ENCODE data around the gene CHD9.
"Not testable (repeated sequence)": the region's sequence is repeated elsewhere in the genome, so short reads cannot be mapped to it uniquely, and the experiment has no call there.

CHD9 gene

GRCh38 chr16:53135329-53135728 is 80.5 kb downstream of the CHD9 start:
- no peak for DNase-seq

GRCh38 chr16:53142823-53143568 is 88.2 kb downstream of the CHD9 start:
- no peak for DNase-seq

GRCh38 chr16:53147500-53148065 is 92.8 kb downstream of the CHD9 start:
- no peak for DNase-seq

GRCh38 chr16:53150769-53151168 is 96.0 kb downstream of the CHD9 start:
- no peak for DNase-seq

GRCh38 chr16:53152329-53152728 is 97.5 kb downstream of the CHD9 start:
- DNase-seq, result no peak

GRCh38 chr16:53153130-53153529 is 98.3 kb downstream of the CHD9 start:
- DNase-seq, result no peak

GRCh38 chr16:53154513-53154912 is 99.7 kb downstream of the CHD9 start:
- no peak for DNase-seq

GRCh38 chr16:53156516-53156915 is 101.7 kb downstream of the CHD9 start:
- DNase-seq, result no peak

- DNase-seq, result no peak
Observed at GRCh38 chr16:53159781-53160436, 105.1 kb downstream of the CHD9 start.

GRCh38 chr16:53166099-53166498 is 111.3 kb downstream of the CHD9 start:
- DNase-seq, result no peak

- no peak for DNase-seq
Observed at GRCh38 chr16:53168744-53169143, 114.0 kb downstream of the CHD9 start.

- DNase-seq, result no peak
Observed at GRCh38 chr16:53172517-53172916, 117.7 kb downstream of the CHD9 start.

- DNase-seq, result no peak
Observed at GRCh38 chr16:53175118-53175517, 120.3 kb downstream of the CHD9 start.

GRCh38 chr16:53176434-53176833 is 121.6 kb downstream of the CHD9 start:
- DNase-seq, result no peak

- DNase-seq, result no peak
Observed at GRCh38 chr16:53183442-53183841, 128.7 kb downstream of the CHD9 start.

GRCh38 chr16:53185741-53186140 is 130.9 kb downstream of the CHD9 start:
- DNase-seq, result not testable (repeated sequence)

GRCh38 chr16:53187775-53188174 is 133.0 kb downstream of the CHD9 start:
- DNase-seq, result no peak

- DNase-seq, result no peak
Observed at GRCh38 chr16:53191413-53191812, 136.6 kb downstream of the CHD9 start.

GRCh38 chr16:53198933-53199332 is 144.1 kb downstream of the CHD9 start:
- DNase-seq, result no peak

- DNase-seq, result no peak
Observed at GRCh38 chr16:53201900-53202299, 147.1 kb downstream of the CHD9 start.

- DNase-seq, result no peak
Observed at GRCh38 chr16:53202398-53202797, 147.6 kb downstream of the CHD9 start.

GRCh38 chr16:53207810-53208752 is 153.3 kb downstream of the CHD9 start:
- DNase-seq, result no peak

GRCh38 chr16:53209429-53209828 is 154.6 kb downstream of the CHD9 start:
- no peak for DNase-seq

Measured in GOT3 (cell line).